OCI-LY7 (cell line): ENCODE results near the gene JAK1. TPM values are rescaled to one million over a fixed set of nuclear protein-coding genes. Genes with fewer than 3 reads are reported as not detected.

ENCODE experiments used
- BruUV-seq: library from RNA; stranded (reverse); fragments of 400-500 nt; replicated peaks from 2 replicates; lab custom pipeline; 2021; lab: Mats Ljungman, UMichigan
- CTCF ChIA-PET: fragments of 300-600 bp; sonication (Branson Sonifier 250); formaldehyde crosslinking; loops from one replicate; lab custom pipeline; 2022; ENCODE audit warnings: antibody characterized with exemption; ENCODE audit not compliant: unreplicated experiment; lab: Charles Lee
- POLR2A ChIA-PET: fragments of 300-600 bp; sonication (Branson Sonifier 250); formaldehyde crosslinking; loops from one replicate; lab custom pipeline; 2022; ENCODE audit warnings: antibody characterized with exemption; lab: Charles Lee
- DNase-seq: peaks from one replicate; pipeline ENCODE4 v3.0.0-alpha.2; 2015; ENCODE audit warnings: low spot score
- H2AFZ ChIP-seq: fragments of 200-600 bp; sonication (generic), shearing (Covaris generic); 2 replicates; pipeline ENCODE4 v1.6.1; 2014; ENCODE audit warnings: mild to moderate bottlenecking, antibody characterized with exemption, low read length, moderate library complexity
- H3K27ac ChIP-seq: fragments of 200-600 bp; sonication (generic); 2 replicates; pipeline ENCODE4 v1.5.1; 2014; ENCODE audit warnings: mixed run types, low read depth, mild to moderate bottlenecking, moderate library complexity, low read length, inconsistent platforms; ENCODE audit not compliant: poor library complexity, severe bottlenecking
- H3K36me3 ChIP-seq: fragments of 200-600 bp; sonication (generic); 2 replicates; pipeline ENCODE4 v1.6.1; 2014; ENCODE audit warnings: mild to moderate bottlenecking, antibody characterized with exemption, low read length, moderate library complexity, mixed read lengths; ENCODE audit not compliant: insufficient read depth
- H3K4me1 ChIP-seq: fragments of 200-600 bp; sonication (generic); 2 replicates; pipeline ENCODE4 v1.5.1; 2014; ENCODE audit warnings: mild to moderate bottlenecking, low read length; ENCODE audit not compliant: insufficient read depth, poor library complexity, severe bottlenecking
- H3K4me2 ChIP-seq: fragments of 200-600 bp; sonication (generic); 2 replicates; pipeline ENCODE4 v1.6.1; 2014; ENCODE audit warnings: mild to moderate bottlenecking, low read length
- H3K4me3 ChIP-seq: fragments of 200-600 bp; sonication (generic); 2 replicates; pipeline ENCODE4 v1.5.1; 2014; ENCODE audit warnings: mild to moderate bottlenecking, low read depth, low read length; ENCODE audit not compliant: poor library complexity, severe bottlenecking
- H3K79me2 ChIP-seq: fragments of 200-600 bp; sonication (generic); 2 replicates; pipeline ENCODE4 v1.6.1; 2016; ENCODE audit warnings: low read depth, mild to moderate bottlenecking, low read length, moderate library complexity, mixed read lengths; ENCODE audit not compliant: insufficient read depth
- H3K9me2 ChIP-seq: fragments of 200-600 bp; sonication (generic); 2 replicates; pipeline ENCODE4 v1.6.1; 2016; ENCODE audit warnings: mild to moderate bottlenecking, low read length, mixed read lengths; ENCODE audit not compliant: insufficient read depth
- H3K9me3 ChIP-seq: fragments of 200-600 bp; sonication (generic); 2 replicates; pipeline ENCODE4 v1.6.1; 2014; ENCODE audit warnings: mild to moderate bottlenecking, mixed run types, low read length, mixed read lengths
- H4K20me1 ChIP-seq: fragments of 200-600 bp; sonication (generic); 2 replicates; pipeline ENCODE4 v1.6.1; 2014; ENCODE audit warnings: mild to moderate bottlenecking, antibody characterized with exemption, low read length, moderate library complexity, mixed read lengths; ENCODE audit not compliant: insufficient read depth
- CTCF ChIP-seq: fragments of 200-600 bp; sonication (generic); conservative IDR thresholded peaks from 2 replicates; pipeline ENCODE4 v1.5.1; 2014; ENCODE audit warnings: mild to moderate bottlenecking, antibody characterized with exemption, low read length, moderate library complexity, mixed read lengths
- EZH2phosphoT487 ChIP-seq: fragments of 200-600 bp; sonication (generic); IDR thresholded peaks from 2 replicates; pipeline ENCODE4 v1.6.1; 2018; ENCODE audit warnings: low read depth, borderline replicate concordance, mild to moderate bottlenecking, mixed run types, antibody characterized with exemption, low read length, moderate library complexity, mixed read lengths
- intact Hi-C: fragments of 100-400 bp; cut with micrococcal nuclease; formaldehyde crosslinking; loops from one replicate; pipeline ENCODE4 v1.10.0; 2022; ENCODE audit not compliant: unreplicated experiment
- total RNA-seq, 2 experiments: library from RNA; depleted of rRNA in 1 of 2; stranded (reverse); fragments of >200 nt in 1 of 2; shearing (Covaris generic) in 1 of 2; gene quantifications; 2 replicates each; pipeline ENCODE4 v1.2.3, GENCODE V29; 2014 to 2022

JAK1 gene
- total RNA-seq, 2 experiments from 2014 or later = 72.6 to 86.8 TPM

GRCh38 chr1:64811131-64811530, 155.2 kb downstream of the JAK1 start:
- no peak for DNase-seq
- BruUV-seq = no TSS peak

GRCh38 chr1:64810001-64810400, 156.3 kb downstream of the JAK1 start:
- BruUV-seq = no TSS peak
- H3K4me1 ChIP-seq = no peaks in the 10 kb centered on the region
- H3K9me2 ChIP-seq = no peaks in the 10 kb centered on the region
- intact Hi-C loops = no loop called here
- H3K79me2 ChIP-seq = no peaks in the 10 kb centered on the region
- CTCF ChIA-PET = no interaction called here
- H3K4me3 ChIP-seq = no peak overlapping the region
- H3K27ac ChIP-seq = no peak overlapping the region
- no peak for DNase-seq
- POLR2A ChIA-PET = no interaction called here
- no peaks in the 10 kb centered on the region for H3K9me3 ChIP-seq
- H4K20me1 ChIP-seq = no peaks in the 10 kb centered on the region
- H3K36me3 ChIP-seq = no peaks in the 10 kb centered on the region
- H2AFZ ChIP-seq = no peak overlapping the region
- TF ChIP-seq EZH2phosphoT487 (no peak), CTCF (no peak)
- no peak overlapping the region for H3K4me2 ChIP-seq

More at GRCh38 chr1:64811131-64811530, 155.2 kb downstream of the JAK1 start:
- Histone ChIP-seq H4K20me1 (no peaks in the 10 kb centered on the region), H3K4me1 (no peaks in the 10 kb centered on the region), H2AFZ (no peak overlapping the region), H3K79me2 (no peaks in the 10 kb centered on the region), H3K9me3 (no peaks in the 10 kb centered on the region), H3K9me2 (no peaks in the 10 kb centered on the region), H3K4me3 (no peak overlapping the region), H3K4me2 (no peak overlapping the region), H3K36me3 (no peaks in the 10 kb centered on the region), H3K27ac (no peak overlapping the region)
- TF ChIP-seq EZH2phosphoT487 (no peak), CTCF (no peak)
- POLR2A ChIA-PET = interaction anchor here (0.6 kb wide), 1 partner anchor 13 kb away, joined by 5 read pairs; no protein-coding TSS in a partner anchor
- intact Hi-C loops = no loop called here
- CTCF ChIA-PET = no interaction called here

DNA sequence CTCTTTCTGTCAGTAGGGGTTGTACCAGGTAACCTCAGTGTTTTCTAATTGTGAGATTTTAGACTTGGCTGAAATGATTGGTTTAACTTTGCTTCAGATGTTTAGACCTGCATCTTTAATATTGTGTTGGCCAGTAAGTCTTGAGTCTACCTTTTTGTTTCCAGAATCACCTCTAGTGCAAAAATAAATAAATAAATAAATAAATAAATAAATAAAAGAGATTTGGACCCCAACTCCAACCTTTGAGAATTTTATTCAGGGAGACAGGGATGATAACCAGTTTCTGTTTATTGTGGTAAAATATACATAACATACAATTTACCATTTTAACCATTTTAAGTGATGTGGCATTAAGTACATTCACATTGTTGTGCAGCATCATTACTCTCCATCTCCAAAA, 157.0 kb downstream of the JAK1 start:
- Histone ChIP-seq H3K9me2 (no peaks in the 10 kb centered on the region), H3K9me3 (no peaks in the 10 kb centered on the region), H4K20me1 (no peaks in the 10 kb centered on the region), H3K36me3 (no peaks in the 10 kb centered on the region), H2AFZ (no peak overlapping the region), H3K4me2 (no peak overlapping the region), H3K4me1 (no peaks in the 10 kb centered on the region), H3K79me2 (no peaks in the 10 kb centered on the region), H3K4me3 (no peak overlapping the region), H3K27ac (no peak overlapping the region)
- no peak for TF ChIP-seq EZH2phosphoT487
- TF ChIP-seq CTCF = no peak
- DNase-seq = no peak
- BruUV-seq = no TSS peak
- intact Hi-C loops = no loop called here
- CTCF ChIA-PET = no interaction called here
- POLR2A ChIA-PET = no interaction called here
